HAP-1 (cell line): ENCODE data around the gene MGA.

Experiments
- DNase-seq, 2 experiments: peaks; one replicate each; pipeline ENCODE4 v3.0.0-alpha.2; 2016 to 2020; ENCODE audit warnings: low spot score in 2 of 2
- H3K27me3 ChIP-seq: fragments of 250-450 bp; sonication (Bioruptor Pico); 2 replicates; pipeline ENCODE4 v1.5.1; 2020; ENCODE audit warnings: low read depth, mild to moderate bottlenecking, moderate library complexity
- H3K36me3 ChIP-seq: fragments of 250-450 bp; sonication (Bioruptor Pico); replicated peaks from 2 replicates; pipeline ENCODE4 v1.5.1; 2020; ENCODE audit warnings: mild to moderate bottlenecking
- H3K4me1 ChIP-seq: fragments of 250-450 bp; sonication (Bioruptor Pico); 2 replicates; pipeline ENCODE4 v1.5.1; 2020; ENCODE audit warnings: mild to moderate bottlenecking
- H3K4me3 ChIP-seq: fragments of 250-450 bp; sonication (Bioruptor Pico); 2 replicates; pipeline ENCODE4 v1.5.1; 2020; ENCODE audit warnings: mild to moderate bottlenecking, moderate library complexity
- H3K9me3 ChIP-seq: fragments of 250-450 bp; sonication (Bioruptor Pico); 2 replicates; pipeline ENCODE4 v1.5.1; 2020; ENCODE audit warnings: mild to moderate bottlenecking, moderate library complexity
- in situ Hi-C: fragments of 300-500 bp; cut with MboI; formaldehyde crosslinking; loops from 3 replicates; pipeline ENCODE4 v1.14.3; 2020; ENCODE audit warnings: low sequenced_read_pairs, inconsistent platforms, mixed read lengths

MGA gene

GRCh38 chr15:41772720-41773331, 112.6 kb downstream of the MGA start:
- Histone ChIP-seq H3K4me1 (peaks cover 22% of the 10 kb centered on the region), H3K27me3 (no peaks in the 10 kb centered on the region), H3K9me3 (no peaks in the 10 kb centered on the region), H3K4me3 (no peak overlapping the region), H3K36me3 (no peaks in the 10 kb centered on the region)
- in situ Hi-C loops: loop anchor here (5.0 kb wide), 1 partner anchor 39 kb away; no protein-coding TSS in a partner anchor
- DNase-seq: peak; percentile 42 to 55

GRCh38 chr15:41773332-41773728, 113.1 kb downstream of the MGA start:
- in situ Hi-C loops: loop anchor here (5.0 kb wide), 1 partner anchor 39 kb away; no protein-coding TSS in a partner anchor
- Histone ChIP-seq H3K4me1 (peaks cover 26% of the 10 kb centered on the region), H3K9me3 (no peaks in the 10 kb centered on the region), H3K4me3 (peak overlapping the region; percentile 60), H3K27me3 (no peaks in the 10 kb centered on the region), H3K36me3 (no peaks in the 10 kb centered on the region)
- no peak for DNase-seq

GRCh38 chr15:41773729-41774061, 113.5 kb downstream of the MGA start:
- Histone ChIP-seq H3K4me1 (peaks cover 28% of the 10 kb centered on the region), H3K36me3 (no peaks in the 10 kb centered on the region), H3K4me3 (peak overlapping the region; percentile 60), H3K9me3 (no peaks in the 10 kb centered on the region), H3K27me3 (no peaks in the 10 kb centered on the region)
- no peak for DNase-seq
- in situ Hi-C loops: loop anchor here (5.0 kb wide), 1 partner anchor 39 kb away; no protein-coding TSS in a partner anchor

- peak within 1 kb of the TSS; percentile 60 for H3K4me3 ChIP-seq
- peaks cover 31% of the 10 kb centered on the region for H3K4me1 ChIP-seq
- in situ Hi-C loops: loop anchor here (5.0 kb wide), 1 partner anchor 38 kb away; no protein-coding TSS in a partner anchor
- H3K27me3 ChIP-seq: no peaks in the 10 kb centered on the region
- peak; percentile 95 to 99 for DNase-seq
- H3K36me3 ChIP-seq: no peaks in the 10 kb centered on the region
- H3K9me3 ChIP-seq: no peaks in the 10 kb centered on the region
Measured at GRCh38 chr15:41774062-41774881, 114.1 kb downstream of the MGA start, which contains the start of gene MAPKBP1. Gene MAPKBP1, plus strand, starts transcription at chr15:41774484. Its CDS starts 792 bp downstream, at chr15:41775276.

GRCh38 chr15:41774882-41775417, 114.7 kb downstream of the MGA start:
- peaks cover 34% of the 10 kb centered on the region for H3K4me1 ChIP-seq
- no peaks in the 10 kb centered on the region for H3K36me3 ChIP-seq
- no peak for DNase-seq
- H3K4me3 ChIP-seq: peak overlapping the region; percentile 60
- no peaks in the 10 kb centered on the region for H3K27me3 ChIP-seq
- in situ Hi-C loops: loop anchor here (5.0 kb wide), 1 partner anchor 37 kb away; no protein-coding TSS in a partner anchor
- H3K9me3 ChIP-seq: no peaks in the 10 kb centered on the region

GRCh38 chr15:41775651-41776050, 115.4 kb downstream of the MGA start:
- DNase-seq: no peak
- Histone ChIP-seq H3K9me3 (no peaks in the 10 kb centered on the region), H3K4me1 (peaks cover 41% of the 10 kb centered on the region), H3K36me3 (no peaks in the 10 kb centered on the region), H3K4me3 (peak overlapping the region; percentile 60), H3K27me3 (no peaks in the 10 kb centered on the region)
- in situ Hi-C loops: no loop called here

- no peak for DNase-seq
- H3K36me3 ChIP-seq: no peaks in the 10 kb centered on the region
- H3K27me3 ChIP-seq: no peaks in the 10 kb centered on the region
- in situ Hi-C loops: no loop called here
- H3K4me3 ChIP-seq: no peak overlapping the region
- no peaks in the 10 kb centered on the region for H3K9me3 ChIP-seq
- peaks cover 43% of the 10 kb centered on the region for H3K4me1 ChIP-seq
Measured at GRCh38 chr15:41777421-41777973, 117.3 kb downstream of the MGA start.

- Histone ChIP-seq H3K4me3 (no peak overlapping the region), H3K36me3 (no peaks in the 10 kb centered on the region), H3K9me3 (no peaks in the 10 kb centered on the region), H3K4me1 (peaks cover 36% of the 10 kb centered on the region), H3K27me3 (no peaks in the 10 kb centered on the region)
- DNase-seq: no peak
- in situ Hi-C loops: no loop called here
Measured at GRCh38 chr15:41778521-41778920, 118.3 kb downstream of the MGA start.

GRCh38 chr15:41779662-41780157, 119.5 kb downstream of the MGA start:
- H3K4me1 ChIP-seq: peaks cover 33% of the 10 kb centered on the region
- no peaks in the 10 kb centered on the region for H3K36me3 ChIP-seq
- no peak overlapping the region for H3K4me3 ChIP-seq
- in situ Hi-C loops: no loop called here
- H3K27me3 ChIP-seq: no peaks in the 10 kb centered on the region
- no peaks in the 10 kb centered on the region for H3K9me3 ChIP-seq
- no peak for DNase-seq

GRCh38 chr15:41780266-41780665, 120.1 kb downstream of the MGA start:
- no peaks in the 10 kb centered on the region for H3K27me3 ChIP-seq
- H3K4me3 ChIP-seq: no peak overlapping the region
- DNase-seq: peak; percentile 41 to 64
- H3K9me3 ChIP-seq: no peaks in the 10 kb centered on the region
- peaks cover 33% of the 10 kb centered on the region for H3K4me1 ChIP-seq
- no peaks in the 10 kb centered on the region for H3K36me3 ChIP-seq
- in situ Hi-C loops: no loop called here

- H3K27me3 ChIP-seq: no peaks in the 10 kb centered on the region
- no peak overlapping the region for H3K4me3 ChIP-seq
- no peak for DNase-seq
- no peaks in the 10 kb centered on the region for H3K36me3 ChIP-seq
- peaks cover 29% of the 10 kb centered on the region for H3K4me1 ChIP-seq
- no peaks in the 10 kb centered on the region for H3K9me3 ChIP-seq
- in situ Hi-C loops: no loop called here
Measured at GRCh38 chr15:41780727-41781126, 120.5 kb downstream of the MGA start.

GRCh38 chr15:41782371-41783282, 122.4 kb downstream of the MGA start:
- Histone ChIP-seq H3K27me3 (no peaks in the 10 kb centered on the region), H3K4me1 (peaks cover 23% of the 10 kb centered on the region), H3K9me3 (no peaks in the 10 kb centered on the region), H3K36me3 (no peaks in the 10 kb centered on the region), H3K4me3 (no peak overlapping the region)
- in situ Hi-C loops: no loop called here
- no peak for DNase-seq

- Histone ChIP-seq H3K9me3 (no peaks in the 10 kb centered on the region), H3K27me3 (no peaks in the 10 kb centered on the region), H3K4me1 (peaks cover 18% of the 10 kb centered on the region), H3K4me3 (no peak overlapping the region), H3K36me3 (no peaks in the 10 kb centered on the region)
- no peak for DNase-seq
- in situ Hi-C loops: no loop called here
Measured at GRCh38 chr15:41783296-41783695, 123.1 kb downstream of the MGA start.
